HCT116 (cell line): ENCODE results near the gene ONECUT3.

ENCODE experiments used
- CEBPB ChIP-seq: IDR thresholded peaks from 2 replicates; pipeline ENCODE4 v1.6.1; 2012; ENCODE audit warnings: low read depth
- EGR1 ChIP-seq: IDR thresholded peaks from 2 replicates; pipeline ENCODE4 v1.6.1; 2012; ENCODE audit warnings: low read depth
- EZH2 ChIP-seq: fragments of 200-600 bp; sonication (generic); IDR thresholded peaks from 2 replicates; pipeline ENCODE4 v1.6.1; 2017; ENCODE audit warnings: antibody characterized with exemption, mixed run types
- EZH2phosphoT487 ChIP-seq: fragments of 200-600 bp; IDR thresholded peaks from 2 replicates; pipeline ENCODE4 v1.6.1; 2018; ENCODE audit warnings: antibody characterized with exemption, borderline replicate concordance
- POLR2A ChIP-seq: IDR thresholded peaks from 2 replicates; pipeline ENCODE4 v1.7.0; 2011; ENCODE audit warnings: borderline replicate concordance; ENCODE audit not compliant: insufficient read depth, insufficient read length; ENCODE audit errors: extremely low read depth
- POLR2AphosphoS5 ChIP-seq: IDR thresholded peaks from 2 replicates; pipeline ENCODE4 v1.6.1; 2011; ENCODE audit warnings: mild to moderate bottlenecking, low read depth, low read length, moderate library complexity
- RAD21 ChIP-seq: IDR thresholded peaks from 2 replicates; pipeline ENCODE4 v1.6.1; 2012; ENCODE audit warnings: low read depth, mild to moderate bottlenecking
- ZNF274 ChIP-seq: fragments of 200-500 bp; sonication (Bioruptor generic); IDR thresholded peaks from 2 replicates; pipeline ENCODE4 v1.6.1; 2014; ENCODE audit warnings: mild to moderate bottlenecking, low read depth, low read length, inconsistent platforms
- TF ChIP-seq, protein P1 (sequence below): IDR thresholded peaks from 2 replicates; pipeline ENCODE4 v1.6.1; 2012
- TF ChIP-seq, protein P2 (sequence below), 3 experiments: fragments of 200-600 bp in 1 of 3; sonication (generic) in 1 of 3; IDR thresholded peaks in 2 of 3; conservative IDR thresholded peaks in 1 of 3; 2 replicates each; pipeline ENCODE4 v1.5.1; 2012 to 2017; ENCODE audit warnings: low read depth in 2 of 3, low read length in 2 of 3, antibody characterized with exemption in 1 of 3, borderline replicate concordance in 1 of 3, control low read depth in 1 of 3, mild to moderate bottlenecking in 1 of 3, mixed read lengths in 1 of 3, mixed run types in 1 of 3, moderate library complexity in 1 of 3; ENCODE audit not compliant: insufficient read depth in 1 of 3
- TF ChIP-seq, protein P3 (sequence below): IDR thresholded peaks from 2 replicates; pipeline ENCODE4 v1.6.1; 2012; ENCODE audit warnings: low read depth

- TF ChIP-seq, protein P1, sequence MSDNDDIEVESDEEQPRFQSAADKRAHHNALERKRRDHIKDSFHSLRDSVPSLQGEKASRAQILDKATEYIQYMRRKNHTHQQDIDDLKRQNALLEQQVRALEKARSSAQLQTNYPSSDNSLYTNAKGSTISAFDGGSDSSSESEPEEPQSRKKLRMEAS, result no peak
- TF ChIP-seq, protein P2, sequence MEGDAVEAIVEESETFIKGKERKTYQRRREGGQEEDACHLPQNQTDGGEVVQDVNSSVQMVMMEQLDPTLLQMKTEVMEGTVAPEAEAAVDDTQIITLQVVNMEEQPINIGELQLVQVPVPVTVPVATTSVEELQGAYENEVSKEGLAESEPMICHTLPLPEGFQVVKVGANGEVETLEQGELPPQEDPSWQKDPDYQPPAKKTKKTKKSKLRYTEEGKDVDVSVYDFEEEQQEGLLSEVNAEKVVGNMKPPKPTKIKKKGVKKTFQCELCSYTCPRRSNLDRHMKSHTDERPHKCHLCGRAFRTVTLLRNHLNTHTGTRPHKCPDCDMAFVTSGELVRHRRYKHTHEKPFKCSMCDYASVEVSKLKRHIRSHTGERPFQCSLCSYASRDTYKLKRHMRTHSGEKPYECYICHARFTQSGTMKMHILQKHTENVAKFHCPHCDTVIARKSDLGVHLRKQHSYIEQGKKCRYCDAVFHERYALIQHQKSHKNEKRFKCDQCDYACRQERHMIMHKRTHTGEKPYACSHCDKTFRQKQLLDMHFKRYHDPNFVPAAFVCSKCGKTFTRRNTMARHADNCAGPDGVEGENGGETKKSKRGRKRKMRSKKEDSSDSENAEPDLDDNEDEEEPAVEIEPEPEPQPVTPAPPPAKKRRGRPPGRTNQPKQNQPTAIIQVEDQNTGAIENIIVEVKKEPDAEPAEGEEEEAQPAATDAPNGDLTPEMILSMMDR (IDR thresholded peaks at IDR 0.05 in 2 of 3, conservative IDR thresholded peaks at IDR 0.05 in 1 of 3; ENCODE audit: borderline replicate concordance in 1 of 3, insufficient read depth in 1 of 3, low read depth in 2 of 3, low read length in 2 of 3), result no peak
- TF ChIP-seq POLR2A (no peak), CEBPB (no peak), EGR1 (no peak), POLR2AphosphoS5 (no peak), EZH2phosphoT487 (no peak), EZH2 (no peak), RAD21 (no peak), ZNF274 (no peak)
- TF ChIP-seq, protein P3, sequence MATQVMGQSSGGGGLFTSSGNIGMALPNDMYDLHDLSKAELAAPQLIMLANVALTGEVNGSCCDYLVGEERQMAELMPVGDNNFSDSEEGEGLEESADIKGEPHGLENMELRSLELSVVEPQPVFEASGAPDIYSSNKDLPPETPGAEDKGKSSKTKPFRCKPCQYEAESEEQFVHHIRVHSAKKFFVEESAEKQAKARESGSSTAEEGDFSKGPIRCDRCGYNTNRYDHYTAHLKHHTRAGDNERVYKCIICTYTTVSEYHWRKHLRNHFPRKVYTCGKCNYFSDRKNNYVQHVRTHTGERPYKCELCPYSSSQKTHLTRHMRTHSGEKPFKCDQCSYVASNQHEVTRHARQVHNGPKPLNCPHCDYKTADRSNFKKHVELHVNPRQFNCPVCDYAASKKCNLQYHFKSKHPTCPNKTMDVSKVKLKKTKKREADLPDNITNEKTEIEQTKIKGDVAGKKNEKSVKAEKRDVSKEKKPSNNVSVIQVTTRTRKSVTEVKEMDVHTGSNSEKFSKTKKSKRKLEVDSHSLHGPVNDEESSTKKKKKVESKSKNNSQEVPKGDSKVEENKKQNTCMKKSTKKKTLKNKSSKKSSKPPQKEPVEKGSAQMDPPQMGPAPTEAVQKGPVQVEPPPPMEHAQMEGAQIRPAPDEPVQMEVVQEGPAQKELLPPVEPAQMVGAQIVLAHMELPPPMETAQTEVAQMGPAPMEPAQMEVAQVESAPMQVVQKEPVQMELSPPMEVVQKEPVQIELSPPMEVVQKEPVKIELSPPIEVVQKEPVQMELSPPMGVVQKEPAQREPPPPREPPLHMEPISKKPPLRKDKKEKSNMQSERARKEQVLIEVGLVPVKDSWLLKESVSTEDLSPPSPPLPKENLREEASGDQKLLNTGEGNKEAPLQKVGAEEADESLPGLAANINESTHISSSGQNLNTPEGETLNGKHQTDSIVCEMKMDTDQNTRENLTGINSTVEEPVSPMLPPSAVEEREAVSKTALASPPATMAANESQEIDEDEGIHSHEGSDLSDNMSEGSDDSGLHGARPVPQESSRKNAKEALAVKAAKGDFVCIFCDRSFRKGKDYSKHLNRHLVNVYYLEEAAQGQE, result no peak
Observed at GRCh38 chr19:1758959-1759903, 5.9 kb downstream of the ONECUT3 start.
